ENCODE data around the gene RPS6KB1. TPM values are rescaled to one million over a fixed set of nuclear protein-coding genes. Genes with fewer than 3 reads are reported as not detected.
A peak's percentile ranks its signal among the peaks of the same experiment; 100 is the strongest.
"Not testable (repeated sequence)": the region's sequence is repeated elsewhere in the genome, so short reads cannot be mapped to it uniquely, and the experiment has no call there.

Gene RPS6KB1
- total RNA-seq, 2 donors from 2014 or later: 31.0 to 62.6 TPM

- Histone ChIP-seq H3K27me3 (replicated peaks; ENCODE audit: insufficient read depth) (no peaks in the 10 kb centered on the region), H3K9me3 (no peaks in the 10 kb centered on the region), H3K4me1 (ENCODE audit: control insufficient read depth in 1 of 2, low read depth in 2 of 2) (peaks cover 2 to 9% of the 10 kb centered on the region in 2 donors), H3K36me3 (peaks cover 4% of the 10 kb centered on the region), H3K27ac (no peak overlapping the region), H3K4me3 (no peak overlapping the region)
- no peak for ATAC-seq (ENCODE audit: insufficient number of reproducible peaks, low FRiP score, low read depth)
- TF ChIP-seq CTCF (IDR thresholded peaks at IDR 0.05): no peak
- no peak for DNase-seq (ENCODE audit: low spot score)
These were observed 23.0 kb upstream of the RPS6KB1 start for GRCh38 chr17:59869941-59870218.

GRCh38 chr17:59870482-59870881 lies 22.4 kb upstream of the RPS6KB1 start:
- H3K4me1 ChIP-seq (ENCODE audit: control insufficient read depth in 1 of 2, low read depth in 2 of 2): peaks cover 2 to 9% of the 10 kb centered on the region in 2 donors
- ATAC-seq (ENCODE audit: insufficient number of reproducible peaks, low FRiP score, low read depth): no peak
- TF ChIP-seq CTCF (IDR thresholded peaks at IDR 0.05): no peak
- no peak overlapping the region for H3K4me3 ChIP-seq
- no peak for DNase-seq (ENCODE audit: low spot score)
- peaks cover 4% of the 10 kb centered on the region for H3K36me3 ChIP-seq
- no peaks in the 10 kb centered on the region for H3K9me3 ChIP-seq
- H3K27me3 ChIP-seq (replicated peaks; ENCODE audit: insufficient read depth): no peaks in the 10 kb centered on the region
- no peak overlapping the region for H3K27ac ChIP-seq

DNA sequence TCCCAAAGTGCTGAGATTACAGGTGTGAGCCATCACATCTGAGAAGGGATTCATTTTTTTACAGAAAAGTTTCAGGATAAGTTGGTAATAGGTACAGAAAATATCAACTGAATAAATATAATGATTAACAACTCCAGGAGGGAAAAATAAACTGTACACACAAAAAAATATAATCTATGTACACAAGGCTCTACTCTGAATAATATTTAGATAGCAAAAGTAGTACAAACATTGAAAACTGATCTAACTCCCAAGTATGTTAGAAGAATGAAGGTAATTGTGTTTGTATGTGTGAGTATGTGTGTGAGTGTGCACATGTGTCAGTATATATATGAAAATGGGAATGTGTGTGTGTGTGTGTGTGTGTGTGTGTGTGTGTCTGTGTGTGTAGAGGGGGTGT lies 20.6 kb upstream of the RPS6KB1 start:
- no peak for TF ChIP-seq CTCF (IDR thresholded peaks at IDR 0.05)
- Histone ChIP-seq H3K27ac (no peak overlapping the region), H3K9me3 (no peaks in the 10 kb centered on the region), H3K27me3 (replicated peaks; ENCODE audit: insufficient read depth) (no peaks in the 10 kb centered on the region), H3K36me3 (peaks cover 8% of the 10 kb centered on the region), H3K4me1 (ENCODE audit: control insufficient read depth in 1 of 2, low read depth in 2 of 2) (peaks cover 2 to 9% of the 10 kb centered on the region in 2 donors), H3K4me3 (no peak overlapping the region)
- ATAC-seq (ENCODE audit: insufficient number of reproducible peaks, low FRiP score, low read depth) (no peak), DNase-seq (ENCODE audit: low spot score) (no peak)

DNA sequence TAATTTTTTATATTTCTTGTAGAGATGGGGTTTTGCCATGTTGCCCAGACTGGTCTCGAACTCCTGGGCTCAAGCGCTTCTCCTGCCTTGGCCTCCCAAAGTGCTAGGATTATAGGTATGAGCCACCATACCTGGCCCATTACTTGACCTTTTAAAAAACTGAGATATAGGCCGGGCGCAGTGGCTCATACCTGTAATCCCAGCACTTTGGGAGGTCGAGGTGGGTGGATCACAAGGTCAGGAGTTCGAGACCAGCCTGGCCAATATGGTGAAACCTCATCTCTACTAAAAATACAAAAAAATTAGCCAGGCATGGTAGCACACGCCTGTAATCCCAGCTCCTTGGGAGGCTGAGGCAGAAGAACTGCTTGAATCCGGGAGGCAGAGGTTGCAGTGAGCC lies 19.5 kb upstream of the RPS6KB1 start:
- H3K27ac ChIP-seq; H3K4me1 ChIP-seq (ENCODE audit: control insufficient read depth in 1 of 2, low read depth in 2 of 2); H3K9me3 ChIP-seq; DNase-seq (ENCODE audit: low spot score); H3K27me3 ChIP-seq (replicated peaks; ENCODE audit: insufficient read depth); ATAC-seq (ENCODE audit: insufficient number of reproducible peaks, low FRiP score, low read depth); H3K4me3 ChIP-seq: not testable (repeated sequence)
- peaks cover 16% of the 10 kb centered on the region for H3K36me3 ChIP-seq

DNA sequence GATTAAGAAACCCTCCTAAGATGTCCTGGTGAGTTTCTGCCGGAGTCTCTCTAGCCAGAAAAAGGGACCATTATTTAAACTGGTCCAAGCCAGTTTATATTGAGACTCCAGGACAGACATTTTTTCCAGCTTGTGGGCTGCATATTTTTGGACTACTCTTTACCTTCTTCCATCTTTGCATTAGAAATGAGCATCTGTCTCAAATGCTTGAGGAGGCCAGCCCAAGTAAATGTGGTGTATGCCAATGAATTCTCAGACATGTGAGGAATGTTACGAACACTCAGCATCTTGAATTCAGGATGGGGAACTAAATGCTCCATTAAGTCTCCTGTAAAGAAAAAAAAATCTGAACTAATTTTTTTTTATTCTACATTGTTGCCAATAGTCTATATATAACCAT lies 18.5 kb upstream of the RPS6KB1 start:
- no peaks in the 10 kb centered on the region for H3K27me3 ChIP-seq (replicated peaks; ENCODE audit: insufficient read depth)
- no peak for TF ChIP-seq CTCF (IDR thresholded peaks at IDR 0.05)
- DNase-seq (ENCODE audit: low spot score): no peak
- H3K9me3 ChIP-seq: no peaks in the 10 kb centered on the region
- ATAC-seq (ENCODE audit: insufficient number of reproducible peaks, low FRiP score, low read depth): no peak
- H3K4me1 ChIP-seq (ENCODE audit: control insufficient read depth in 1 of 2, low read depth in 2 of 2): peaks cover 2 to 7% of the 10 kb centered on the region in 2 donors
- H3K36me3 ChIP-seq: peaks cover 18% of the 10 kb centered on the region
- peak overlapping the region in 1 of 2 donors; percentile 9 for H3K27ac ChIP-seq
- H3K4me3 ChIP-seq: no peak overlapping the region

DNA sequence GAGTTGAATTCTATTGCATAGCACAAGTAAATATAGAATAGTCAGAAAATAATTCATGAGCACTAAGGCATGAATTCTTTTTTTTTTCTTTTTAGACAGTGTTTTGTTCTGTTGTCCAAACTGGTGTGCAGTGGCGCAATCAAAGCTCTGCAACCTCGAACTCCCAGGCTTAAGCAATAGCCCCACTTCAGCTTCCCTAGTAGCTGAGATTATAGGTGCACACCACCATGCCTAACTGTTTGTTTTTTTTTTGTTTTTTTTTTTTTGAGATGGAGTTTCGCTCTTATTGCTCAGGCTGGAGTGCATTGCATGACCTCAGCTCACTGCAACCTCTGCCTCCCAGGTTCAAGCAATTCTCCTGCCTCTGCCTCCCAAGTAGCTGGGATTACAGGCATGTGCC lies 16.8 kb upstream of the RPS6KB1 start:
- Histone ChIP-seq H3K27me3 (replicated peaks; ENCODE audit: insufficient read depth) (no peaks in the 10 kb centered on the region), H3K4me1 (ENCODE audit: control insufficient read depth in 1 of 2, low read depth in 2 of 2) (no peaks in the 10 kb centered on the region), H3K9me3 (no peaks in the 10 kb centered on the region), H3K36me3 (peaks cover 23% of the 10 kb centered on the region), H3K27ac (no peak overlapping the region), H3K4me3 (no peak overlapping the region)
- ATAC-seq (ENCODE audit: insufficient number of reproducible peaks, low FRiP score, low read depth) (no peak), DNase-seq (ENCODE audit: low spot score) (no peak)
- no peak for TF ChIP-seq CTCF (IDR thresholded peaks at IDR 0.05)

All from thoracic aorta (tissue), 2 donors.